Measurements from ENCODE around the gene CLPTM1L.
"Not testable (repeated sequence)": the region's sequence is repeated elsewhere in the genome, so short reads cannot be mapped to it uniquely, and the experiment has no call there.

The CLPTM1L gene

GRCh38 chr5:1334831-1335539 lies 9.9 kb downstream of the CLPTM1L start:
- no peak overlapping the region for H3K4me3 ChIP-seq (ENCODE audit: low read depth, low read length)
- no peak for TF ChIP-seq CTCF (IDR thresholded peaks at IDR 0.05; ENCODE audit: borderline replicate concordance, insufficient read depth, low read depth, low read length)

GRCh38 chr5:1333986-1334385 lies 10.9 kb downstream of the CLPTM1L start:
- TF ChIP-seq CTCF (IDR thresholded peaks at IDR 0.05; ENCODE audit: borderline replicate concordance, insufficient read depth, low read depth, low read length), result no peak
- no peak overlapping the region for H3K4me3 ChIP-seq (ENCODE audit: low read depth, low read length)

- not testable (repeated sequence) for H3K4me3 ChIP-seq (ENCODE audit: low read depth, low read length)
These were observed 11.6 kb downstream of the CLPTM1L start for GRCh38 chr5:1333286-1333685.

- H3K4me3 ChIP-seq (ENCODE audit: low read depth, low read length), result no peak overlapping the region
- TF ChIP-seq CTCF (IDR thresholded peaks at IDR 0.05; ENCODE audit: borderline replicate concordance, insufficient read depth, low read depth, low read length), result no peak
These were observed 12.4 kb downstream of the CLPTM1L start for GRCh38 chr5:1332461-1333001.

- no peak for TF ChIP-seq CTCF (IDR thresholded peaks at IDR 0.05; ENCODE audit: borderline replicate concordance, insufficient read depth, low read depth, low read length)
- no peak overlapping the region for H3K4me3 ChIP-seq (ENCODE audit: low read depth, low read length)
These were observed 13.0 kb downstream of the CLPTM1L start for GRCh38 chr5:1331861-1332405.

- no peak for TF ChIP-seq CTCF (IDR thresholded peaks at IDR 0.05; ENCODE audit: borderline replicate concordance, insufficient read depth, low read depth, low read length)
- H3K4me3 ChIP-seq (ENCODE audit: low read depth, low read length), result no peak overlapping the region
These were observed 13.8 kb downstream of the CLPTM1L start for GRCh38 chr5:1330847-1331831.

- H3K4me3 ChIP-seq (ENCODE audit: low read depth, low read length), result no peak overlapping the region
- no peak for TF ChIP-seq CTCF (IDR thresholded peaks at IDR 0.05; ENCODE audit: borderline replicate concordance, insufficient read depth, low read depth, low read length)
These were observed 14.6 kb downstream of the CLPTM1L start for GRCh38 chr5:1330146-1330846.
